PFSK-1 (cell line): ENCODE results near the gene TOX2.

Experiments
- FOXP2 ChIP-seq: optimal IDR thresholded peaks from 2 replicates; pipeline ENCODE3; 2011; ENCODE audit warnings: borderline replicate concordance, control low read depth, inconsistent platforms; ENCODE audit not compliant: insufficient read depth; ENCODE audit errors: extremely low read length, extremely low read depth
- POLR2AphosphoS5 ChIP-seq: IDR thresholded peaks from 2 replicates; pipeline ENCODE4 v1.6.1; 2012; ENCODE audit warnings: low read depth, mild to moderate bottlenecking, control low read depth, low read length, moderate library complexity
- REST ChIP-seq, 2 experiments: IDR thresholded peaks; 2 replicates each; pipeline versions ENCODE4 v1.6.1 to v1.8.0; 2011 to 2012; ENCODE audit warnings: low read depth in 2 of 2, low read length in 2 of 2, control low read depth in 1 of 2, inconsistent platforms in 1 of 2, mild to moderate bottlenecking in 1 of 2, moderate library complexity in 1 of 2; ENCODE audit not compliant: insufficient read depth in 1 of 2
- SIN3A ChIP-seq: IDR thresholded peaks from 2 replicates; pipeline ENCODE4 v1.6.1; 2012; ENCODE audit warnings: mild to moderate bottlenecking, low read length, moderate library complexity, borderline replicate concordance; ENCODE audit not compliant: insufficient read depth
- TAF1 ChIP-seq: IDR thresholded peaks from 2 replicates; pipeline ENCODE4 v1.6.1; 2012; ENCODE audit warnings: low read length, control low read depth, borderline replicate concordance; ENCODE audit not compliant: insufficient read depth

GRCh38 chr20:44075950-44076232, 161.2 kb downstream of the TOX2 start:
- TF ChIP-seq TAF1 (no peak), REST (IDR thresholded peaks at IDR 0.05; ENCODE audit: insufficient read depth in 1 of 2, low read depth in 2 of 2, low read length in 2 of 2) (no peak), POLR2AphosphoS5 (no peak), SIN3A (no peak), FOXP2 (no peak)
